Heart left ventricle (tissue), 13 donors: Measurements from ENCODE around the gene SCAI.

Experiments
- CTCF ChIP-seq, 12 donors: fragments of 200-600 bp; sonication (generic) in 4 of 12; IDR thresholded peaks; one replicate each; pipeline versions ENCODE4 v1.5.0 to v1.8.0; 2018 to 2022; ENCODE audit warnings: antibody characterized with exemption in 12 of 12, mild to moderate bottlenecking in 5 of 12
- POLR2A ChIP-seq, 2 donors: fragments of 450-650 bp; IDR thresholded peaks; one replicate each; pipeline ENCODE4 v1.6.1; 2017; ENCODE audit warnings: antibody characterized with exemption in 2 of 2, mild to moderate bottlenecking in 2 of 2, moderate library complexity in 2 of 2
- donor health status: ischemic (EF 13 %, LVEDD 7.1; RV severe dilation, severe dysfunction).
- donor health status: DM: no; HTN: yes; CAD: no.
- donor health status: DM: no; HTN: no; CAD: no.
- donor health status: ischemic (EF 25% LVEDD 6.9; RV normal size, moderate dysfunction).
- donor health status: ischemic (EF 25% LVEDD 5.7; RV mildly dilated, moderate dysfunction).
- donor health status: ischemic (EF 35%, LVEDD 5.7; RV mildly dilated, moderate dysfunction).
- donor health status: nonischemic (EF 11% LVEDD 7.7; RV severe dilation, severe dysfunction).
- donor health status: DM: yes; HTN: yes; CAD: no.
- donor health status: PGD.
- donor health status: ischemic (EF 29% LVEDD 5.4; RV normal size, mild dysfunction).
- donor health status: nonischemic (EF 23%, LVEDD 6.1; RV moderate dilation, normal function).

- no peak for TF ChIP-seq CTCF (IDR thresholded peaks at IDR 0.05)
- no peak for TF ChIP-seq POLR2A (IDR thresholded peaks at IDR 0.05)
Measured at GRCh38 chr9:125089331-125089730, 54.0 kb downstream of the SCAI start.
